ENCODE data around the gene CHD5.

Gene CHD5

GRCh38 chr1:6176779-6177178, 3.3 kb downstream of the CHD5 start:
- H3K4me2 ChIP-seq (ENCODE audit: low read length): no peak overlapping the region
- H3K9me3 ChIP-seq (ENCODE audit: control insufficient read depth, low read length): no peaks in the 10 kb centered on the region
- H2AFZ ChIP-seq: no peak overlapping the region
- no peaks in the 10 kb centered on the region for H3K36me3 ChIP-seq (ENCODE audit: control insufficient read depth, insufficient read depth, low read length)
- TF ChIP-seq, protein P1, sequence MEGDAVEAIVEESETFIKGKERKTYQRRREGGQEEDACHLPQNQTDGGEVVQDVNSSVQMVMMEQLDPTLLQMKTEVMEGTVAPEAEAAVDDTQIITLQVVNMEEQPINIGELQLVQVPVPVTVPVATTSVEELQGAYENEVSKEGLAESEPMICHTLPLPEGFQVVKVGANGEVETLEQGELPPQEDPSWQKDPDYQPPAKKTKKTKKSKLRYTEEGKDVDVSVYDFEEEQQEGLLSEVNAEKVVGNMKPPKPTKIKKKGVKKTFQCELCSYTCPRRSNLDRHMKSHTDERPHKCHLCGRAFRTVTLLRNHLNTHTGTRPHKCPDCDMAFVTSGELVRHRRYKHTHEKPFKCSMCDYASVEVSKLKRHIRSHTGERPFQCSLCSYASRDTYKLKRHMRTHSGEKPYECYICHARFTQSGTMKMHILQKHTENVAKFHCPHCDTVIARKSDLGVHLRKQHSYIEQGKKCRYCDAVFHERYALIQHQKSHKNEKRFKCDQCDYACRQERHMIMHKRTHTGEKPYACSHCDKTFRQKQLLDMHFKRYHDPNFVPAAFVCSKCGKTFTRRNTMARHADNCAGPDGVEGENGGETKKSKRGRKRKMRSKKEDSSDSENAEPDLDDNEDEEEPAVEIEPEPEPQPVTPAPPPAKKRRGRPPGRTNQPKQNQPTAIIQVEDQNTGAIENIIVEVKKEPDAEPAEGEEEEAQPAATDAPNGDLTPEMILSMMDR (IDR thresholded peaks at IDR 0.05): no peak
- H3K27ac ChIP-seq: no peak overlapping the region
- no peak overlapping the region for H3K4me3 ChIP-seq (ENCODE audit: low read depth, low read length)
- H3K79me2 ChIP-seq: no peaks in the 10 kb centered on the region
- no peak overlapping the region for H3K9ac ChIP-seq
- no peaks in the 10 kb centered on the region for H3K4me1 ChIP-seq
- H3K27me3 ChIP-seq (ENCODE audit: control insufficient read depth, insufficient read depth, low read length): peaks cover 8% of the 10 kb centered on the region

DNA sequence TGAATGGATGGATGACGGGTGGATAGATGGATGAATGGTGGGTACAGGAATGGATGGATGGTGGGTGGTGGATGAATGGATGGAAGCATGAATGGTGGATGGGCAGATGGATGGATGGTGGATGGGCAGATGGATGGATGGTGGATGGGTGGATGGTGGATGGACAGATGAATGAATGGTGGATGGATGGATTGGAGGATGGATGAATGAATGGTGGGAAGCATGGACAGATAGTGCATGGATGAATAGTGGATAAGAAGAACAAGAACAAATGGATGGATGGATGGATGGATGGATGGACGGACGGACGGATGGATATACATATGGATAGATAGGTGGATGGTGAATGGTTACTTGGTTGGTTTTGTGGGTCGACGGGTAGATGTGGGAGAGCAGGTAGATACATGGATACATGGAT, 4.7 kb downstream of the CHD5 start:
- Histone ChIP-seq H3K4me1 (no peaks in the 10 kb centered on the region), H3K4me3 (ENCODE audit: low read depth, low read length) (no peak overlapping the region), H3K9ac (no peak overlapping the region), H3K79me2 (no peaks in the 10 kb centered on the region), H3K9me3 (ENCODE audit: control insufficient read depth, low read length) (no peaks in the 10 kb centered on the region), H3K36me3 (ENCODE audit: control insufficient read depth, insufficient read depth, low read length) (no peaks in the 10 kb centered on the region), H2AFZ (no peak overlapping the region), H3K27ac (no peak overlapping the region), H3K27me3 (ENCODE audit: control insufficient read depth, insufficient read depth, low read length) (peaks cover 10% of the 10 kb centered on the region), H3K4me2 (ENCODE audit: low read length) (no peak overlapping the region)
- TF ChIP-seq, protein P1 (IDR thresholded peaks at IDR 0.05): no peak

GRCh38 chr1:6174621-6175410, 5.3 kb downstream of the CHD5 start:
- Histone ChIP-seq H3K4me3 (ENCODE audit: low read depth, low read length) (no peak overlapping the region), H3K27me3 (ENCODE audit: control insufficient read depth, insufficient read depth, low read length) (peaks cover 10% of the 10 kb centered on the region), H3K79me2 (no peaks in the 10 kb centered on the region), H3K27ac (no peak overlapping the region), H3K36me3 (ENCODE audit: control insufficient read depth, insufficient read depth, low read length) (no peaks in the 10 kb centered on the region), H3K9ac (no peak overlapping the region), H3K4me2 (ENCODE audit: low read length) (no peak overlapping the region), H2AFZ (no peak overlapping the region), H3K9me3 (ENCODE audit: control insufficient read depth, low read length) (no peaks in the 10 kb centered on the region), H3K4me1 (no peaks in the 10 kb centered on the region)
- TF ChIP-seq, protein P1 (IDR thresholded peaks at IDR 0.05): no peak

DNA sequence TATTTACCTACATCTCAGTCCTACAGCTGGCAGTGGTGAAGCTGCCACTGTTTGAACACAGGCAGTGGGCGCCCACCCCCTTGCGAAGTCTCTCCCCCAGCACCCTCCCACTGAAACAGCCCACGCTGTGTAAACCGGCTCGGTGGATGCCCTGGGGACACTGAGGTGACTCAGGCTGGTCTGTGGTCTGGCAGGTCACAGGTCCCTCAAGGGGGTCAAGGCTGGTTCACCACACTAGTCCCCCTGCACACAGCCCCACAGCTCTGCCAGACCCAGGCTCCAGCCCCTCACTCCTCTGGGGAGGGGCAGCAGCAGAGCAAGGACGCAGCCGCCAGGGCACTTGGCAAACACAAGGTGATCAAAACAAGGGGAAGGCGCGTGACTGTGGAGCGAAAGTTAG, 7.6 kb downstream of the CHD5 start:
- no peaks in the 10 kb centered on the region for H3K36me3 ChIP-seq (ENCODE audit: control insufficient read depth, insufficient read depth, low read length)
- H3K9me3 ChIP-seq (ENCODE audit: control insufficient read depth, low read length): no peaks in the 10 kb centered on the region
- no peak overlapping the region for H3K27ac ChIP-seq
- no peak overlapping the region for H3K9ac ChIP-seq
- TF ChIP-seq, protein P1 (IDR thresholded peaks at IDR 0.05): no peak
- no peak overlapping the region for H3K4me3 ChIP-seq (ENCODE audit: low read depth, low read length)
- no peak overlapping the region for H3K4me2 ChIP-seq (ENCODE audit: low read length)
- peaks cover 5% of the 10 kb centered on the region for H3K27me3 ChIP-seq (ENCODE audit: control insufficient read depth, insufficient read depth, low read length)
- H2AFZ ChIP-seq: no peak overlapping the region
- no peaks in the 10 kb centered on the region for H3K79me2 ChIP-seq
- no peaks in the 10 kb centered on the region for H3K4me1 ChIP-seq

Data from parathyroid adenoma (tissue), 2 donors.